ENCODE data around the gene FHL3. TPM values are rescaled to one million over a fixed set of nuclear protein-coding genes. Genes with fewer than 3 reads are reported as not detected.

Gene FHL3
- total and polyA plus RNA-seq, 9 of the 15 experiments (the other 6 are each of a cell fraction or from before 2014, with no cell fraction given): 6.1 to 144 (median 34.1) TPM

DNA sequence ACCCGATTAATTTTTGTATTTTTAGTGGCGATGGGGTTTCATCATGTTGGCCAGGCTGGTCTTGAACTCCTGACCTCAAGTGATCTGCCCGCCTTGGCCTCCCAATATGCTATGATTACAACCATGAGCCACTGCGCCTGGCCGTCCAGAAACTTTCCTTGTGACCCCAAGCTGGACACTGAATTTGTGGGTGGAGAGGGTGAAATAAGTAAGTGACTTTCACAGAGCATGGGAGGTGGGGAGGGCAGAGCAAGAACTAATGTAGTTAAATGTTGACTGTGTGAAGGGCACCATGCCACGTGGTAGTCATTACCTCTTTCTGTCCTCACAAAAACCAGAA is 4.5 kb upstream of the FHL3 start (continued):
- TF ChIP-seq, protein P1, sequence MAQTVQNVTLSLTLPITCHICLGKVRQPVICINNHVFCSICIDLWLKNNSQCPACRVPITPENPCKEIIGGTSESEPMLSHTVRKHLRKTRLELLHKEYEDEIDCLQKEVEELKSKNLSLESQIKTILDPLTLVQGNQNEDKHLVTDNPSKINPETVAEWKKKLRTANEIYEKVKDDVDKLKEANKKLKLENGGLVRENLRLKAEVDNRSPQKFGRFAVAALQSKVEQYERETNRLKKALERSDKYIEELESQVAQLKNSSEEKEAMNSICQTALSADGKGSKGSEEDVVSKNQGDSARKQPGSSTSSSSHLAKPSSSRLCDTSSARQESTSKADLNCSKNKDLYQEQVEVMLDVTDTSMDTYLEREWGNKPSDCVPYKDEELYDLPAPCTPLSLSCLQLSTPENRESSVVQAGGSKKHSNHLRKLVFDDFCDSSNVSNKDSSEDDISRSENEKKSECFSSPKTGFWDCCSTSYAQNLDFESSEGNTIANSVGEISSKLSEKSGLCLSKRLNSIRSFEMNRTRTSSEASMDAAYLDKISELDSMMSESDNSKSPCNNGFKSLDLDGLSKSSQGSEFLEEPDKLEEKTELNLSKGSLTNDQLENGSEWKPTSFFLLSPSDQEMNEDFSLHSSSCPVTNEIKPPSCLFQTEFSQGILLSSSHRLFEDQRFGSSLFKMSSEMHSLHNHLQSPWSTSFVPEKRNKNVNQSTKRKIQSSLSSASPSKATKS (CRISPR knock-in tag; IDR thresholded peaks at IDR 0.05): no peak
- TF ChIP-seq CCNT2 (IDR thresholded peaks at IDR 0.05; ENCODE audit: borderline replicate concordance, extremely low read depth, insufficient read length, low read depth, low read length) (no peak), HDGF (IDR thresholded peaks at IDR 0.05) (0 out of 2 replicates have a peak, but pooled peaks have one; percentile 2), NFE2L1 (tag; IDR thresholded peaks at IDR 0.05; ENCODE audit: borderline replicate concordance, low read depth) (no peak), COPS2 (conservative IDR thresholded peaks at IDR 0.05) (no peak), PYGO2 (tag; IDR thresholded peaks at IDR 0.05) (no peak), GABPB1 (CRISPR knock-in tag; IDR thresholded peaks at IDR 0.05) (no peak), NR1H2 (CRISPR knock-in tag; IDR thresholded peaks at IDR 0.05) (0 out of 2 replicates have a peak, but pooled peaks have one; percentile 64), SMAD1 (IDR thresholded peaks at IDR 0.05; ENCODE audit: low read depth, low read length, partially characterized antibody) (no peak)
- TF ChIP-seq, protein P2, sequence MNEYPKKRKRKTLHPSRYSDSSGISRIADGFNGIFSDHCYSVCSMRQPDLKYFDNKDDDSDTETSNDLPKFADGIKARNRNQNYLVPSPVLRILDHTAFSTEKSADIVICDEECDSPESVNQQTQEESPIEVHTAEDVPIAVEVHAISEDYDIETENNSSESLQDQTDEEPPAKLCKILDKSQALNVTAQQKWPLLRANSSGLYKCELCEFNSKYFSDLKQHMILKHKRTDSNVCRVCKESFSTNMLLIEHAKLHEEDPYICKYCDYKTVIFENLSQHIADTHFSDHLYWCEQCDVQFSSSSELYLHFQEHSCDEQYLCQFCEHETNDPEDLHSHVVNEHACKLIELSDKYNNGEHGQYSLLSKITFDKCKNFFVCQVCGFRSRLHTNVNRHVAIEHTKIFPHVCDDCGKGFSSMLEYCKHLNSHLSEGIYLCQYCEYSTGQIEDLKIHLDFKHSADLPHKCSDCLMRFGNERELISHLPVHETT (CRISPR knock-in tag; conservative IDR thresholded peaks at IDR 0.05 in 1 of 2, IDR thresholded peaks at IDR 0.05 in 1 of 2): no peak
- TF ChIP-seq, protein P3, sequence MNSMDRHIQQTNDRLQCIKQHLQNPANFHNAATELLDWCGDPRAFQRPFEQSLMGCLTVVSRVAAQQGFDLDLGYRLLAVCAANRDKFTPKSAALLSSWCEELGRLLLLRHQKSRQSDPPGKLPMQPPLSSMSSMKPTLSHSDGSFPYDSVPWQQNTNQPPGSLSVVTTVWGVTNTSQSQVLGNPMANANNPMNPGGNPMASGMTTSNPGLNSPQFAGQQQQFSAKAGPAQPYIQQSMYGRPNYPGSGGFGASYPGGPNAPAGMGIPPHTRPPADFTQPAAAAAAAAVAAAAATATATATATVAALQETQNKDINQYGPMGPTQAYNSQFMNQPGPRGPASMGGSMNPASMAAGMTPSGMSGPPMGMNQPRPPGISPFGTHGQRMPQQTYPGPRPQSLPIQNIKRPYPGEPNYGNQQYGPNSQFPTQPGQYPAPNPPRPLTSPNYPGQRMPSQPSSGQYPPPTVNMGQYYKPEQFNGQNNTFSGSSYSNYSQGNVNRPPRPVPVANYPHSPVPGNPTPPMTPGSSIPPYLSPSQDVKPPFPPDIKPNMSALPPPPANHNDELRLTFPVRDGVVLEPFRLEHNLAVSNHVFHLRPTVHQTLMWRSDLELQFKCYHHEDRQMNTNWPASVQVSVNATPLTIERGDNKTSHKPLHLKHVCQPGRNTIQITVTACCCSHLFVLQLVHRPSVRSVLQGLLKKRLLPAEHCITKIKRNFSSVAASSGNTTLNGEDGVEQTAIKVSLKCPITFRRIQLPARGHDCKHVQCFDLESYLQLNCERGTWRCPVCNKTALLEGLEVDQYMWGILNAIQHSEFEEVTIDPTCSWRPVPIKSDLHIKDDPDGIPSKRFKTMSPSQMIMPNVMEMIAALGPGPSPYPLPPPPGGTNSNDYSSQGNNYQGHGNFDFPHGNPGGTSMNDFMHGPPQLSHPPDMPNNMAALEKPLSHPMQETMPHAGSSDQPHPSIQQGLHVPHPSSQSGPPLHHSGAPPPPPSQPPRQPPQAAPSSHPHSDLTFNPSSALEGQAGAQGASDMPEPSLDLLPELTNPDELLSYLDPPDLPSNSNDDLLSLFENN (IDR thresholded peaks at IDR 0.05; ENCODE audit: low read depth in 2 of 2, low read length in 2 of 2): no peak
- TF ChIP-seq, protein P4, sequence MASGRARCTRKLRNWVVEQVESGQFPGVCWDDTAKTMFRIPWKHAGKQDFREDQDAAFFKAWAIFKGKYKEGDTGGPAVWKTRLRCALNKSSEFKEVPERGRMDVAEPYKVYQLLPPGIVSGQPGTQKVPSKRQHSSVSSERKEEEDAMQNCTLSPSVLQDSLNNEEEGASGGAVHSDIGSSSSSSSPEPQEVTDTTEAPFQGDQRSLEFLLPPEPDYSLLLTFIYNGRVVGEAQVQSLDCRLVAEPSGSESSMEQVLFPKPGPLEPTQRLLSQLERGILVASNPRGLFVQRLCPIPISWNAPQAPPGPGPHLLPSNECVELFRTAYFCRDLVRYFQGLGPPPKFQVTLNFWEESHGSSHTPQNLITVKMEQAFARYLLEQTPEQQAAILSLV (tag; IDR thresholded peaks at IDR 0.05): 0 out of 2 replicates have a peak, but pooled peaks have one; percentile 3
